ENCODE data around the gene HCFC1.
A peak's percentile ranks its signal among the peaks of the same experiment; 100 is the strongest.

The HCFC1 gene

DNA sequence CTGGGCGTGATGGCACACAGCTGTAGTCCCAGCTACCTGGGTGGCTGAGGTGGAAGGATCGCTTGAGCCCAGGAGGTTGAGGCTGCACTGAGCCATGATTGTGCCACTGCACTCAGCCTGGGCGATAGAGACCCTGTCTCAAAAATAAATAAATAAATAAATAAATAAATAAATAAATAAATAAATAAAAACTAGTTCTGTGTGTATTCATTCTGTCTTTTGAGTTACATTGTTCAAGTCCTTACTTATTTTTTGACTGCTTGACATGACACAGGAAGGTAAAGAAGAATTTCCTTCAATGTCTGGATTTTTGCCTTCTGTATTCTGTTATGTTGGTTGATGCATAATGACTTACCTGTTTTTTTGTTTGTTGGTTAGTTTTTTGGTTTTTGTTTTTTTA is 34.6 kb downstream of the HCFC1 start:
- no peak for DNase-seq

DNA sequence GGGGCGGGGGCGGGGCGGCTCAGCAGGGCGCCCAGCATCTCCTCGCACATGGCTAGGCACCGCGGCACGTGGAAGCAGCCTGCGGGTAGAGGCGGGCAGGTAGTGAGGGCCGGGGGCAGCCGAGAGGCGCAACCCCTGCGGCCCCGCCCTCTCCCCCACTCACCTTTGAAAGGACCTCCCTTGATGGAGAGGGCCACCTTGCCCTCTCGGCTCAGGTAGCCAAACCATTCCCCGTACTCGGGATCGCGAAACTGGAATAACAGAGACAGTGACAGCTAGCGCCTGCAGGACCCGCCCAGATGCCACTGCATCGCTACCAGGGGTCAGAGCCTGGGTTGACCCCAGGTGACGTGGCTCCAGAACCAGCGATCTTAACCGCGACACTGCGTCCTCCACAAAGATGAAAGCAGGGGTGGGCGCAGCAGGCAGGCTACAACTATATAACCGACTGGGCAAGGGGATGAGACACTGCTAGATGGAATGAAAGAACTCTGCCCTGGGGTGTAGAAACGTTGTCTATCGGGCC is 36.2 kb downstream of the HCFC1 start:
- DNase-seq: no peak

DNA sequence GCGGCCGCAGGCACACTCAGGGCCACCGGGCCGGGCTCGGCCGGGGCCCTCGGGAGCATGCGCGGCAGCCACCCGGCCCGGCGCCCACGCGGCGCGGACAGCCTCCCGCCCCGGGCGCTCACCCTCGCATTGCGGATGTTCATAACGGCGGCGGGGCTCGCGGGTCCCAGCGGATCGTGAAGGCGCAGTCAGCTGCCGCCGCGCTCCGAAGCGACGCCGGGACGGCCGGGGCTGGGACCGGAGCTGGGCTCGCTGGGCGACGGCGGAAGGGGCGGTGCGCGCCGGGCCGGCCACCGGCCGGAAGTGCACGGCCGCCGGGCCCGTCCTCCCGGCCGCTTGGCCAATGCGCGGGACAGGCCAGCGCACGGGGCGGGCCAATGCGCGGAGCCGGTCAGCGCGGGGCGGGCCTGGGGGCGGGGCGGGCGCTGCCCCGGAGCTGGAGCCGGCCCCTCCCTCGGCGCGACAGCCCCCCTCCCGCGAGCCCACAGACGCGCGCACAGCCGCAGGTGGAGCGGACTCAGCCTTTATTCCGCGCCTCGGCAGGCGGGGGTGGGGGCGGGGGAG is 36.8 kb downstream of the HCFC1 start, which contains the start of gene NAA10:
Gene NAA10, minus strand, starts transcription at position 276 of the 564 bp plus-strand sequence. Its CDS starts 133 bp downstream, at position 143.
- DNase-seq: peak; percentile 44

DNA sequence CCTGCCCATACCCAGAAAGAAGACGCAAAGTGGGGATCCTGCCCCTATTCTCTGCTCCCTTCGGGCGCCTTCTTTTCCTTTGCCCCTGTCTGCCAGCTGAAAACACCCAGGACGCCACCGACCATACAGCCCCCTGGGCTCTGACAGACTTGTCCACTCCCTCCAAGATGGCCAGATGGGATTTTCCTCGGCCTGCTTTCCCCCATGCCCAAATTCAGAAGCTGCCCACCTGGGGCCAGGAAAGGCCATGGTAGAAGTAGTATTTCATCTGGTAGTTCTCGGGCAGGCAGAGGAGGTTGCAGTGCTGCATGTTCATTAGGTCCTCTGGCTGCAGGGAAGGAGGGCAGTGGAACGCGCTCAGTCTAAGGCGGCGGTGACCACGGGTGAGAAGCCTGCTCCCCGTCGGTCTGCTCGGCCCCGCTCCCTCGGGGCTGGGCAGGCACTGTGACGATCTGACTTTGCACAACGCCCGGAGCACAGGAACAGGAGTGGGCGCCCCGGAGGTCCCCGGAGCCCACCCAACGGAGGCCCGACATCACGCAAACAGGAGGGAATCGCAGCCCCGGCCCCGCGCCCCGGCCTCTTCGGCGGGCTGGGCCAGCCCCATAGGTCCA is 37.4 kb downstream of the HCFC1 start:
- DNase-seq: no peak

DNA sequence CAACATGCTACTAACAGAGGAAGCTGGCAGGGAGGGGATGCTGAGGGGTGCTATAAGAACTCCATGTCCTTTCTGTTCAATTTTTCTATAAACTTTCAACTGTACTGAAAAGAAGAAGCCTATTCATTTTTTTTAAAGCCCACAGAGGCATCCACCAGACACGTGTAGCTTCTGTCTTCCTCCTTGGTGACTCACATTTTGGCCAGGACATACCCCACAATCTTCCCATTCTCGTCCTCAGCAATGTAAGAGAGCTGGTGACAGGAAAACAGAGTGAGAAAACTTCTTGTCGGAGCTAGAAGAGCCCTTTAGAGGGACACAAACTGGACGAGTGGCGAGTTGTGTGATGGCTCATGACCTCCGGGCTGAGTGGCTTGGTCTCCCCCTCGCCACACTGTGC is 37.9 kb downstream of the HCFC1 start:
- DNase-seq: no peak

DNA sequence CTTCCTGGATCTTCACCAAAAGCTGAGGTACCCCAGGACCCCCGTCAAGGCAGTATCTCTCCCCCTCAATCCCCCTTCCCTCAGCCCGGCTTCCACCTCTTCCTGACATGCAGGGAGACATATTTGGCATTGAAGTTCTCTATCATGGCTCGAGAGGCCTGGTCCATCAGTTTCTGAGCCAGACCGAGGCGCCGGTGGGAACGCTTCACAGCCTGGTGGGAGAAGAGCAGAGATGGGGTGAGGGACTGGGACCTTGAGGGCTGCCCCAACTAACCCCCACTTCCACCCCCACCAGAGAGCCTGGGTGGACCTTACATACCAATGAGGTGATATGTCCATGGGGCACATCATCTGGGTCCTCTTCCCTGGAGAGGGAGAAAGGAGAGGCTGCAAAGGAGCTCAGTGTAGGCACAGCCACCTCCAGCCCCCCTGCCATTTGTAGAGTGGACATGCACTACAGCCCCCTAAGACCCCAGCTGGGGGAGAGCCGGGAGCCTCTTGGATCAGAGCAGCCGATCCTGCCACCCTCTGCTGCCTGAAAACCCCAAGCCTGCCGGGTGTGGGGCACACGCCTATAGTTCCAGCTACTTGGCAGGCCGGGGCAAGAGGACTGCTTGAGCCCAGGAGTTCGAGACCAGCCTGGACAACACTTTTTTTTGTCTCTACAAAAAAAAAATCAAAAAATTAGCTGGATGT is 39.2 kb downstream of the HCFC1 start:
- no peak for DNase-seq

DNA sequence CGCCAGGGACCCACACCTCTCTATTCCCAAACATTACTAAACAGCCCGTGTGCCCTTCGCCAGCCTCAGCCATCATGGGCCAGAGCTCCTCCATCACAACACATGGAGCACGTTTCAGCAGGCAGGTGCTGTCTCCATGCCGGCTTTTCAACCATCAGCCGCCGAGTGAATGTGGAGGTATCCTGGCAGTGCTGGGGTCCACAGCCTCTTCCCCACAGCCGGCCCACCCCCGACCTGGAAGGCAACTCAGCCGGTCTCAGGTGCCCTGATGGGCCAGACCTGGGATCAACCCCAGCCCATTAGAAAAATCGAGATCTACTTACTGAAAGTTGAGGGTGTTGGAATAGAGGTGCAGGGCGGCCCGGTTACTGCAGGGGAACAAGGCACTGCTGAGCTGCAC is 39.9 kb downstream of the HCFC1 start:
- no peak for DNase-seq

DNA sequence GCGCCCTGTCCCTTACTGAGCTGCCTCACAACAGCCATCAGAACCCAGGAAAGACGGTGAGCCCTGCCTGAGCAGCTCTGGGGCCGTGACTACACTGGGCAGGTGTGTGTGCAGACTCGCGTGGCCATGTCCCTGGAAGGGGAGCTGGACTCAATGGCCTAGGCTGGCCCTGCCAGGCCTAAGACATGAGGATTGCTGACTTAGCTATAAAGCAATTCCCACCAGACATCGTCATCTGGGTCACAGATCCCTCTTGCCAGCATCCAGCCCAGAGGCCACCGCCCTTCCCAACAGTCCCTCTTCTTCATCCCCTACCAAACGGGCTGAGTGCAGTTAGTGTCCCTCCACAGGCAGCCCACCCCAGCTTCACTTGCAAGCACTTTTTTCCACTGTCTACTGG is 40.5 kb downstream of the HCFC1 start:
- no peak for DNase-seq

DNA sequence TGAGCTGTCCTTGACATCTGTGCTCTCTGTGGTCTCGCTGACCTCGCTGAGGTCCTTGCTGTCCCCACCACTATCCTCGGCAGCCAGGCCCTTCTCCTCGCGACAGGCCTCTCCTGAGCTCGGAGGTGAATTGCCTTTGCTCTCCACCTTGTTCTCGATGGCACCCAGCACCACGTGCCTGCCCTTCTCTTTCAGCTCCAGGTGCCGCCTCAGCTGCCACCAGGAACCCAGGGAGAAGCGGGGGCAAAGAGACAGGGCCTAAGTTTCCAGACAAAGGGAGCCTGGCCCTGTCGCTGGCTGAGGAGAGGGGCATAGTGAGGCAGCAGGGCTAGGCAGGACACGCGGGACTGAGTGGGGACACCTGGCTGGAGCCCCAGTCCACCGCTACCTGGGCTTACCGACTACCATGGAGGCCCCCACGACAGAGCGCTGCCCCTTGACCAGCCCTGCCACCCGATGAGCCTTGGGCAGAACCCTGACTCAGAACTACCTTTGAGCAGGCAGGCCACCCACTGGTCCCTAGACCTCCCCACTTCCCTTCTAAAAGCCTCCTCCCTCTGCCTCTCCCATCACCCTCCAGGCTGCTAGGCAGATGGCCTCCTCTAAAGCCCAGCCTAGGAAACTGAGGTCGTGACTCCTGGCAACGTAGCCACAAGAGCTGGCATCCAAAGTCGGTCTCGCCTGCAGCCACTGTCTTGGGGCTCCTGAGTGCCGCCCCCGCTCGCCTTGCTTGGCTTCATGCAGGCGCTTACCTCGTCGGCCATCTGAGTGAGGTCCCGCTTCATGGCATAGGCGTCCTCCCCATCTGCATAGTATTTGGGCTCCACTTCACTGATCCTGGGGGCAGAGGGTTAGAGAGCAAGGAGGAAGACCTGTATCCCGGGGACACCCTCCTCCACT is 41.4 kb downstream of the HCFC1 start:
- no peak for DNase-seq

DNA sequence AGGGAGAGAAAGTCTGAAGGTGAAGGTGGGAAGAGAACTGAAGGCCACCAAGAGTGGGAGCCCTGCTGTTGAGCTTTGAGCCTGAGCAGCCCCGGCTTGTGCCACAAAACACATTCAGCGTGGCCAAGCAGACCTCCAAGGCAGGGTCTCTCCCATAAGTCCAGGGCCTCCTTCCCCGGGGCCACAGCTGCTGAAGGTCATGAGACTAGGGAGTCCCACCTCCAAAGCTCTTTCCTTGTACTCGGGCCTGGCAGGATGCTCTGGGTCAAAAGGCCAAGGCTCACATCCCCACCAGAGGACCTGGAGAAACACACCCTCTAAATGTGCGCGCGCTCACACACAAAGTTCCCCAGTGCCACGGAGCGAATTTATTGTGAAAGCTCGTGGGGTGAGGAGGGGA is 42.0 kb downstream of the HCFC1 start:
- DNase-seq: no peak

DNA sequence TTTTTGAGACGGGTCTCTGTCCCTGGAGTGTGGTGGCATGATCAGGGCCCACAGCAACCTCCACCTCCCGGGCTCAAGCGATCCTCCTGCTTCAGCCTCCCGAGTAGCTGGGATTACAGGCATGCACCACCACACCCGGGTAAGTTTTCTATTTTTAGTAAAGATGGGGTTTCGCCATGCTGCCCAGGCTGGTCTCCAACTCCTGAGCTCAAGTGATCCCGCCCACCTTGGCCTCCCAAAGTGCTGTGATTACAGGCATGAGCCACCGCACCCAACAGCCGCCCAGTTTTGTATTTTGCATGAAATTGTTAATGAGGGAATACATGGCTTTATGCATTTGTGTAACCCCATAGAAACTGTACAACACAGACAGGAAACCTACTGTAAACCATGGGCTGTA is 42.8 kb downstream of the HCFC1 start:
- no peak for DNase-seq

DNA sequence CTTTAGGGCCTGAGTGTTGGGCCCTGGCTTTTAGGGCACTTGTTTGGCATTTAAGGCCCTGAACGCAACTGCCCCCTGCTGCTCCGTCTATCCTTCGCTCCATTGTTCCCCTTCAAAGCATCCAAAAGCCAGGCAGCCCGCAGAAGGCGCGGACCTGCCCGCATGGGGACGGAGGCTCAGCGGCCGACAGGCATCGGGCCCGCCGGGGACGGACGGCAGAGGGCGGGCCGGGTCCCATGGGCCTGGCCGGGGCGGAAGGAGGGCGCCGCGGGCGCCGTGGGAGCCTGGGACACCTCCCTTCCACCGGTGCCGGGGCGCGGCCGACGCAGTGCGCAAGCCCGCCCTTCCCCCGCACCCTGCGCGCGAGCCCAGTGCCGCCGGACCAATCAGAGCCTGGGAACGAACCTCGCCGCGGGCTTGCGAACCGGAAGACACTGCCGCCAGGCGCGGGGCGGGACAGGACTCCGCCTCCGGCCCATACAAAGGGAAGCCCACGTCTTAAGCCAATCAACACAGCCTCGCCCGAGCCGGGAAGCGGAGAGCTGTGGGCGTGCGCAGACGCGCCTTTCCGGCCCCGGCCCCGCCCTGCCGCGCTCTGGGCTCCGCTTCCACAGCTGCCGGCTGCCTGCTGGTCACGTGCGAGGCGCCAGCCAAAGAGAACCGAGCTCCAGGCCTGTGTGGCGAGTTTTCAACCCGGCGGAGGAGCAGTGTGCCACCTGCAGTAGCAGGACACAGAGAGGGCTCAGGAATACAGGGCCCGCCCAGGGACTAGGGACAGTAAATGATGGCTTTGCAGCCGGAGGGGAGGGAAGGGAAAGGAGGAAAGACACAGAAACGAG is 43.5 kb downstream of the HCFC1 start:
- peak; percentile 88 for DNase-seq

DNA sequence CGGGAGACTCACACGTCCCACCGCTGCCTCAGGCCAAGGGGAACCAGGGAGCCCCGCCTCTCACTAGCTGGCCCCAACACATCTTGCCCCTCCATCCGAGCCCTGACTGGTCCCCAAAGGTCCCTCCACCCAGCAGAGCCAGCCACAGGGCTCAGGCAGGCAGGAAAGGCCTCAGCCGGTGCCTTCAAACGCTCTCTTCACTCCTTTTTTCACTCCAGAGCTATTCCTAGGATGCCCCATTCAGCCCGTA is 44.0 kb downstream of the HCFC1 start:
- DNase-seq: no peak

DNA sequence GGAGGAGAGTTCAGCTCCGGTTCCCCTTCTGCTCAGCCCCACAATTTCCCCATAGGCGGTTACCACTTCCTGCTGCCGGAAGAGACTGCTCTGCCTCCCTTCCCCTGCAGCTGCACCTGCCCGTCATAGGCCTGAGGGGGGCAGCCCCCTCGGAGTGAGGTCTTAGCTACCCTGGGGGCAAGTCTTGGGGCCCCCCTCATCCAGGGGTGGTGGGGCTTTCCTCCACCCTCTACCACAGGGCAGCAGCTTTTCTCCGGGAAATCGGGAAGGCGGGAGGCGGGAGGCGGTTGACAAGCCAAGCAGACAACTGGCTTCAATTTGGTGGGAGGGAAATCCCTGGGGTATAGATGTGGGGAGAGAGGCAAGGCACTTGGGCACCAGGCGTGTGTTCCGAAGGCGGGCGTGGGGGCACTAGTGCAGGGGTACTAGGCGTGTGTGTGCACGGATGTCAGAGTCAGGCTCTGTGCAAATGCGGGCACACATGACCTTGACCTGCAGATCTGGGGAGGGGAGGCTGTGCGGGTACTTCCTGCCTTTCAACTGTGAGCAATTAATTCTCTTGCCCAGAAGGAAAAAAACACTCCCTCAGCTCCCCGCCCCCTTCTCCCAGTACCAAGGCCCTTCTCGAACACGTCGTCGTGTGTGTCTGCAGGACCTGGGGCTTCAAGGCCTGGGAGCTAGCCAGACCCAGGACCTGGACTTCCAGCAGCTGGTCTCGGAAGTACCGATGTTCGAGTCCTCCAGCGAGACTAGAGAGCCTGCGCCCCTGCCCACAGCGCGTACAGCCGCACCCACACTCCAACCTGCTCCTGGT is 44.6 kb downstream of the HCFC1 start:
- DNase-seq: peak; percentile 63

DNA sequence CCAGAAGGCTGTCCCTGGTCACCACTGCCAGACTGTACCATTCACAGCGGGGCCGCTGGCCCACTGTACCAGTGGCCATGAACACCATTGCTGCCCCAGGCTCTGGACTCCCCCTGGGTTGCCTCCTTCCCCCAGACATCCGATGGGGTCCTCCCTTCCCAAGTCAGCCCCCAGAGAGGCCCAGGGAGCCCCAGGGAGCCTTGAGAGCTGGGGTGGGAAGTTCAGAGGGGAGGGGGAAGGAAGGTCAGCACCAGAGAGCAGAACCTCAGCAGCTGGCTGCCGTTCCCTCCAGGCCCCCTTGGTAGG is 45.1 kb downstream of the HCFC1 start:
- no peak for DNase-seq

DNA sequence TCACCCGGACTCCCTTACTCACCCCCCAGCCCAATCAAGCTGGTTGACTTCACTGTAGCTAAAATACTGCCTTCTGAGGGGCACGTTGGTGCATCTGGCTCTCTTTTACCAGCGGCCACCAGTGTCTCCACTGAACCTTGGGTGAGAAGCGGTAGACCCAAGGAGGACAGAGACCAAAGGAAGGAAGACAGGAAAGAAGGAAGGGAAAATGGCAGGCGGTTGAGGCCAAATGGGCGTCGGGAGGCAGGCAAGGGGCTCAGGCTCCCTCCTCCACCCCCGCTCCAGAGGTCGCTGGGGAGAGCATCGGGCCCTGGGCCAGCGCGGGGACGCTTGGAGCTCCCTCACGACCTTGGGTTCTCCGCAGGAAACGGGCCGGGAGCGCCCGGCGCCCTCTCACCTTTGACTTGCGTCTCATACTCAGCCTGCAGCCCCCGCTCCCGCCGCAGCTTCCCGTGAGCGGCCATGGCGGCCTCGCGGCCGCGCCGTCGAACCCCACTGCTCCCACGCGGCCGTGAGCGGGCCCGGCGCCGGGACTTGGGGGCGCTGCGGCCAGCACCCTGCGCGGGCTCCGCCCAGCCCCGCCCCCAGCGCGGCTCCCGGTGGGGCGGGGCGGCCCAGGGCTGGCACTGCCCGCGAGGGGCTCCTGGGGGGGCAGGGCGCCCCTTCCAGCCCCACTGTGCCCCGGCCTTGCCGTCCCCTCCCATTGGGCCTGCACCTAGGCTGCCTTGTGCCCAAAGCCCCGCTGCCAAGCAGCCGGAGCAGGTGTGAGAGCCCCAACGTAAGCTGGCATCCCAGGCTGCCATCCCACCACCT is 45.7 kb downstream of the HCFC1 start, which contains the start of gene ARHGAP4:
Gene ARHGAP4, minus strand, starts transcription at position 526 of the 813 bp plus-strand sequence. Its CDS starts 62 bp downstream, at position 464.
- DNase-seq: peak; percentile 22

DNA sequence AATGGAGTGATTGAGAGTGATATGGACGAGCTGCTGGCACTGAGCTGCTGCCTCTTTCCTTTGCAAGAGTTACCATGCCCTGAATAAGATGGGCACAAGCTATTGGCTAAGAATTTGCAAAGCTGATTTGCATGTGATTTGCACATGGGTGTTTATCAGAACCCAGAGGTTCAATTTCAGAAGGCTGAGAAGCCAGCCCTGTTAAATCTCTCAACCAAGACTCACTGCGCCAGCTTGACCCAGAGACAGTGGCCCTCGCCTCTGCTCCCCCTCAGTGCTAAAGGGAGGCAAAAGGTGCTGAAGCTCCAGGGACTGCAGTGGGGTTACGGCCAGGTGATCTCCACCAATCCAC is 46.3 kb downstream of the HCFC1 start:
- no peak for DNase-seq

DNA sequence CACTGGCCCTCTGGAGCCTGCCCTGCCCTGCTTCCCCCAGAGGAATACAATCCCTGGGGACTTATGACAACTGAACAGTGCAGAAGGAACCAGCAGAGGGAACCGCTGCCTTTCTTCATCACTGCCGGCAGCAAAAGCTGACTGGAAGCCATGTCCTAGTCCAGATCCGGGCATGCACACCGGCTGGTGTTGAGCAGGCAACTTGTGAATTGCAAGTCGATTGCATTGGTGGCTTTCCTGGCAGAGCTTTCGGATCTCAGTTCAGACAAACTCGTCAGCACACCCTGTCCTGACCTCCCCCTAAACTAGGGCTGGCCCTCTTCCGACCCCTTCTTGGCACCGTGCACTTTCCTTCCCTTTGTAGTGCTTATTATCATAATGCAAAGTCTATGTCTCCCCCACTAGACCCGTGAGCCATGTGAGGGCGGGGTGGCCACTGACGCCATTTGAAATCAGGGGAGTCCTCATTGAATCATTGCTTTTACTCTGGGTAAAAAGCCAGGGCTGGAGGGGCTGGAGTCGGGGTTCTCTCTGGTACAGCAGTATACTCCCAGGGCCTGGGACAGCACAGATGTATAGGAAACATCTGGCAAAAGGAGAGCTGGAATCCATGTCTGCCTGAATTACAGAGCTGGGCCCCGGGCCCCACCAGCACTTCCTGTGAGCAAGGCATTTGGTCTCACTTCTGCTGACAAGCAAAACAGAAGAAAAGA is 47.3 kb downstream of the HCFC1 start:
- peak; percentile 39 for DNase-seq

DNA sequence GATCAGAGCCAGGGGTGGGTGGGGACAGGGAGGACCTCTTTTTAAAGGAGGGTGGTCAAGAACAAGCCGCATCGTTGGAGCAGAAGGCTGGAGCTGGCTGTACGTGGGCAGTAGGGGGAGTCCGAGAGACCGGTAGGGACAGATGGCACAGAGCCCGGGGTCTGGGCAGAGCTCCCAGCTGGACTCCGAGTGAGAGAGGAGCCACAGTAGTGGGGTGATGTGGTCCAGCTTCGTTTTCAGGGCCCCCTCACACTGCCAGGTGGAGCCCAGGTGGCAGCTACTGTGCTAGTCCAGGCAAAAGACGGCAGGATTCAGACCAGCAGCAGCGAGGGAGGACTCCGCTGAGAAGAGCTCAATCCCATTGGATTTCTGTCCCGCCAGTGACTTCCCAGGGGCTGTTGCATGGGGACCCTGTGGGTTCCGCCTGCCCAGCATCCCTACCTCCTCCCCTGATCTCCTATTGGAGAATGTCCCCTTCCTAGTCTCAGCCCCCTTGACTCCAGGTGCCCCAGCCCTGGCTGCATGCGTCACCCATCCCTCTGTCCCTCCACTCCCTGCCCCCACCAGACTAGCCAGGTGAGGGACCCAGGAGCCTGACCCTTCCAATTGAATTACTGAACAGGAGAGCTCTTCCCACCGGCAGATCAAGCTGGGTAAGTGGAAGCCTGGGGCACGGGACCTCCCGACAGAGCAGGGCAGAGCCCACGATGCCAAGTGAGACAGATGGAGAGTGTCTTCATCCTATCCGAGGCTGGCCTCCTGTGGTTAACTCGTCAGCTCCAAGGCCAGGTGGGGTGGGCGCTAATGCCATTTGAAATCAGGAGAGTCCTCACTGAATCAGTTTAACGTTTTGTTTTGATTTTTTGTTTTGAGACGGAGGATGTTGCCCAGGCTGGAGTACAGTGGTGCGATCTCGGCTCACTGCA is 48.4 kb downstream of the HCFC1 start:
- no peak for DNase-seq
